Loucy (cell line): ENCODE data around the gene RALB.

Source experiments
- CTCF ChIP-seq: fragments of 200-600 bp; sonication (generic); conservative IDR thresholded peaks from 2 replicates; pipeline ENCODE4 v1.5.1; 2014; ENCODE audit warnings: mild to moderate bottlenecking, antibody characterized with exemption, low read length
- EZH2phosphoT487 ChIP-seq: fragments of 200-600 bp; IDR thresholded peaks from 2 replicates; pipeline ENCODE4 v1.6.1; 2018; ENCODE audit warnings: antibody characterized with exemption, mild to moderate bottlenecking, moderate library complexity, borderline replicate concordance

GRCh38 chr2:120250640-120251039 is 2.0 kb upstream of the RALB start:
- TF ChIP-seq CTCF (no peak), EZH2phosphoT487 (no peak)
